RWPE1 (cell line): Measurements from ENCODE around the gene LDAH.

ENCODE experiments used
- CTCF ChIA-PET: fragments of 350-600 bp; sonication (Branson Sonifier 250); formaldehyde crosslinking; extraction: SDS; loops from one replicate; lab custom pipeline; 2021; lab: Yijun Ruan, JAX
- POLR2A ChIA-PET: fragments of 400-600 bp; formaldehyde crosslinking; extraction: SDS; loops from one replicate; lab custom pipeline; 2020; ENCODE audit warnings: antibody characterized with exemption; ENCODE audit not compliant: low non-redundant PET; lab: Yijun Ruan, JAX
- DNase-seq: peaks from one replicate; pipeline ENCODE4 v3.0.0; 2012; ENCODE audit warnings: low spot score
- H3K27ac ChIP-seq: fragments of 450-650 bp; 2 replicates; pipeline ENCODE4 v1.5.1; 2017
- CTCF ChIP-seq: fragments of 450-650 bp; conservative IDR thresholded peaks from 2 replicates; pipeline ENCODE4 v1.5.1; 2017; ENCODE audit warnings: low read depth, mild to moderate bottlenecking

Gene LDAH

GRCh38 chr2:20638014-20638413 lies 184.9 kb downstream of the LDAH start:
- DNase-seq, result no peak
- ChIA-PET POLR2A (no interaction called here), CTCF (interaction anchor here (0.7 to 1.2 kb wide), 2 partner anchors 13 to 267 kb away, joined by 4 read pairs; partner anchors contain the start of gene HS1BP3)
- TF ChIP-seq CTCF, result no peak
- 0 out of 2 replicates have a peak overlapping the region, but pooled peaks have one; percentile 7 for H3K27ac ChIP-seq

GRCh38 chr2:20637147-20637546 lies 185.8 kb downstream of the LDAH start:
- no peak overlapping the region for H3K27ac ChIP-seq
- no peak for TF ChIP-seq CTCF
- ChIA-PET POLR2A (no interaction called here), CTCF (interaction anchor here (1.2 kb wide), 1 partner anchor 14 kb away, joined by 4 read pairs; the partner anchor contains the start of gene HS1BP3)
- no peak for DNase-seq

GRCh38 chr2:20635675-20636584 lies 187.0 kb downstream of the LDAH start:
- H3K27ac ChIP-seq, result peak overlapping the region; percentile 8; the same call in 1 of the 2 replicates
- peak; percentile 88 for TF ChIP-seq CTCF
- POLR2A ChIA-PET, result no interaction called here
- DNase-seq, result peak; percentile 70
- CTCF ChIA-PET, result interaction anchor here (0.5 to 1.0 kb wide), 7 partner anchors 14 to 841 kb away, joined by 3 to 7 read pairs (median 3); no protein-coding TSS in a partner anchor

GRCh38 chr2:20635113-20635510 lies 187.8 kb downstream of the LDAH start:
- ChIA-PET POLR2A (interaction anchor here (1.4 kb wide), 1 partner anchor 188 kb away, joined by 9 read pairs; the partner anchor contains the start of gene RHOB), CTCF (interaction anchor here (0.5 to 1.1 kb wide), 7 partner anchors 9 to 300 kb away, joined by 3 to 4 read pairs (median 3); no protein-coding TSS in a partner anchor)
- TF ChIP-seq CTCF, result no peak
- H3K27ac ChIP-seq, result peak overlapping the region; percentile 66
- DNase-seq, result no peak

GRCh38 chr2:20634507-20635112 lies 188.3 kb downstream of the LDAH start:
- TF ChIP-seq CTCF, result no peak
- POLR2A ChIA-PET, result interaction anchor here (0.6 to 1.4 kb wide), 2 partner anchors 187 to 649 kb away, joined by 5 to 9 read pairs; partner anchors contain the start of gene RHOB
- peak overlapping the region; percentile 66 for H3K27ac ChIP-seq
- CTCF ChIA-PET, result interaction anchor here (0.5 to 1.1 kb wide), 9 partner anchors 10 to 299 kb away, joined by 3 to 4 read pairs (median 3); no protein-coding TSS in a partner anchor
- DNase-seq, result peak; percentile 56
